H1 (cell line): ENCODE results near the gene TSEN34. TPM values are rescaled to one million over a fixed set of nuclear protein-coding genes. Genes with fewer than 3 reads are reported as not detected.

ENCODE experiments used
- CTCF ChIA-PET: fragments of 300-600 bp; sonication (Branson Sonifier 250); formaldehyde crosslinking; loops from one replicate; lab custom pipeline; 2021; ENCODE audit not compliant: partially characterized antibody; lab: Charles Lee
- POLR2A ChIA-PET: fragments of 300-600 bp; sonication (Branson Sonifier 250); formaldehyde crosslinking; loops from one replicate; lab custom pipeline; 2021; ENCODE audit warnings: inconsistent platforms; ENCODE audit not compliant: partially characterized antibody; lab: Charles Lee
- DNase-seq, 2 experiments: peaks; one replicate each; pipeline versions ENCODE4 v3.0.0 to v3.0.0-alpha.2; 2010 to 2022; ENCODE audit warnings: low spot score in 2 of 2, low read depth in 1 of 2, mixed read lengths in 1 of 2
- FAIRE-seq: peaks from 2 replicates; lab custom pipeline; 2011; peaks lifted over from hg19 to GRCh38; lab: Jason Lieb, UNC
- H2AFZ ChIP-seq: 2 replicates; pipeline ENCODE4 v1.8.1; 2012; ENCODE audit warnings: low read length, inconsistent platforms
- H2AK5ac ChIP-seq: 2 replicates; pipeline ENCODE4 v1.6.1; 2013; ENCODE audit warnings: low read depth, low read length
- H2BK120ac ChIP-seq: replicated peaks from 2 replicates; pipeline ENCODE3; 2013; ENCODE audit warnings: low read depth, low read length, inconsistent platforms
- H2BK12ac ChIP-seq: 2 replicates; pipeline ENCODE4 v1.6.1; 2013; ENCODE audit warnings: low read depth, low read length
- H2BK15ac ChIP-seq: 2 replicates; pipeline ENCODE4 v1.6.1; 2013; ENCODE audit warnings: low read length
- H2BK20ac ChIP-seq: 2 replicates; pipeline ENCODE4 v1.6.1; 2013; ENCODE audit warnings: low read length
- H2BK5ac ChIP-seq: 2 replicates; pipeline ENCODE4 v1.6.1; 2013; ENCODE audit warnings: low read depth, low read length
- H3K14ac ChIP-seq: 2 replicates; pipeline ENCODE4 v1.6.1; 2013; ENCODE audit warnings: inconsistent platforms; ENCODE audit not compliant: insufficient read length
- H3K18ac ChIP-seq: 2 replicates; pipeline ENCODE4 v1.6.1; 2013; ENCODE audit warnings: low read length; ENCODE audit errors: extremely low read depth
- H3K23ac ChIP-seq: 2 replicates; pipeline ENCODE4 v1.6.1; 2013; ENCODE audit warnings: inconsistent platforms; ENCODE audit not compliant: insufficient read length
- H3K23me2 ChIP-seq: 2 replicates; pipeline ENCODE4 v1.6.1; 2013; ENCODE audit warnings: low read depth, low read length
- H3K27ac ChIP-seq: 2 replicates; pipeline ENCODE4 v1.6.1; 2011; ENCODE audit warnings: low read depth, low read length, inconsistent platforms
- H3K27me3 ChIP-seq, 4 experiments: replicated peaks in 1 of 4; 1 replicate in 1 of 4; 2 replicates in 3 of 4; pipeline versions ENCODE4 v1.6.1 to v1.8.1; 2011 to 2013; ENCODE audit warnings: low read length in 3 of 4, mild to moderate bottlenecking in 3 of 4, inconsistent platforms in 2 of 4, mixed read lengths in 2 of 4, moderate library complexity in 1 of 4; ENCODE audit not compliant: control insufficient read depth in 3 of 4, insufficient read depth in 3 of 4; ENCODE audit errors: extremely low read depth in 1 of 4
- H3K36me3 ChIP-seq, 4 experiments: 2 replicates each; pipeline versions ENCODE4 v1.6.1 to v1.8.1; 2011 to 2013; ENCODE audit warnings: mild to moderate bottlenecking in 4 of 4, low read length in 3 of 4, moderate library complexity in 2 of 4, control low read depth in 1 of 4, inconsistent platforms in 1 of 4; ENCODE audit not compliant: insufficient read depth in 4 of 4, control insufficient read depth in 2 of 4
- H3K4ac ChIP-seq: replicated peaks from 2 replicates; pipeline ENCODE3; 2013; ENCODE audit warnings: low read length, low read depth, mixed read lengths, inconsistent platforms; ENCODE audit not compliant: insufficient read length
- H3K4me1 ChIP-seq, 4 experiments: replicated peaks in 1 of 4; 1 replicate in 1 of 4; 2 replicates in 3 of 4; pipeline versions ENCODE4 v1.6.1 to v1.8.1; 2011 to 2013; ENCODE audit warnings: low read length in 3 of 4, inconsistent platforms in 2 of 4, mixed read lengths in 1 of 4; ENCODE audit not compliant: insufficient read depth in 4 of 4, control insufficient read depth in 3 of 4
- H3K4me2 ChIP-seq, 2 experiments: 2 replicates each; pipeline versions ENCODE4 v1.6.1 to v1.8.1; 2011 to 2013; ENCODE audit warnings: low read depth in 2 of 2, low read length in 2 of 2, control low read depth in 1 of 2, inconsistent platforms in 1 of 2, mild to moderate bottlenecking in 1 of 2; ENCODE audit not compliant: insufficient read depth in 1 of 2
- H3K4me3 ChIP-seq, 4 experiments: fragments of 200-600, 300-600 bp in 1 of 4; sonication (generic), shearing (Covaris generic), sonication (Bioruptor Twin) in 1 of 4; 2 replicates each; pipeline versions ENCODE4 v1.5.1 to v1.8.1; 2011 to 2016; ENCODE audit warnings: low read length in 4 of 4, low read depth in 3 of 4, control low read depth in 2 of 4, inconsistent platforms in 2 of 4, mild to moderate bottlenecking in 2 of 4, mixed read lengths in 1 of 4, moderate library complexity in 1 of 4; ENCODE audit not compliant: insufficient read depth in 2 of 4; ENCODE audit errors: extremely low read depth in 1 of 4
- H3K56ac ChIP-seq: replicated peaks from 2 replicates; pipeline ENCODE3; 2013; ENCODE audit warnings: low read depth, mild to moderate bottlenecking, mixed read lengths, low read length, inconsistent platforms; ENCODE audit not compliant: insufficient read length
- H3K79me1 ChIP-seq: 2 replicates; pipeline ENCODE4 v1.6.1; 2013; ENCODE audit warnings: low read depth, low read length, control low read depth
- H3K79me2 ChIP-seq, 2 experiments: 2 replicates each; pipeline versions ENCODE4 v1.6.1 to v1.8.1; 2012 to 2013; ENCODE audit warnings: low read length in 2 of 2, mild to moderate bottlenecking in 2 of 2, inconsistent platforms in 1 of 2; ENCODE audit not compliant: insufficient read depth in 2 of 2, control insufficient read depth in 1 of 2
- H3K9ac ChIP-seq, 4 experiments: replicated peaks in 1 of 4; 1 replicate in 1 of 4; 2 replicates in 3 of 4; pipeline versions ENCODE4 v1.6.1 to v1.8.1; 2011 to 2013; ENCODE audit warnings: low read depth in 3 of 4, low read length in 3 of 4, control low read depth in 2 of 4, mild to moderate bottlenecking in 2 of 4, moderate library complexity in 2 of 4, inconsistent platforms in 1 of 4; ENCODE audit errors: extremely low read depth in 1 of 4
- H3K9me3 ChIP-seq, 2 experiments: 2 replicates each; pipeline versions ENCODE4 v1.6.1 to v1.8.1; 2012 to 2013; ENCODE audit warnings: mild to moderate bottlenecking in 2 of 2, moderate library complexity in 2 of 2, control low read depth in 1 of 2, inconsistent platforms in 1 of 2, low read depth in 1 of 2, low read length in 1 of 2, mixed read lengths in 1 of 2; ENCODE audit not compliant: insufficient read depth in 2 of 2
- H4K20me1 ChIP-seq, 2 experiments: replicated peaks in 1 of 2; 2 replicates each; pipeline versions ENCODE3 to v1.8.1; 2011 to 2013; ENCODE audit warnings: inconsistent platforms in 2 of 2, low read length in 2 of 2, mild to moderate bottlenecking in 1 of 2; ENCODE audit not compliant: insufficient read depth in 2 of 2, control insufficient read depth in 1 of 2
- H4K5ac ChIP-seq: 2 replicates; pipeline ENCODE4 v1.6.1; 2013; ENCODE audit warnings: low read length, low read depth, mixed read lengths, inconsistent platforms; ENCODE audit not compliant: insufficient read length
- H4K8ac ChIP-seq: 2 replicates; pipeline ENCODE4 v1.8.0; 2013; ENCODE audit warnings: mild to moderate bottlenecking, moderate library complexity, low read length, inconsistent platforms; ENCODE audit not compliant: insufficient read depth; ENCODE audit errors: extremely low read depth
- H4K91ac ChIP-seq: replicated peaks from 2 replicates; pipeline ENCODE3; 2013; ENCODE audit warnings: low read length, mixed read lengths, inconsistent platforms; ENCODE audit not compliant: insufficient read length
- CEBPB ChIP-seq: IDR thresholded peaks from 2 replicates; pipeline ENCODE4 v1.6.1; 2012; ENCODE audit warnings: low read depth, low read length
- CHD2 ChIP-seq: IDR thresholded peaks from 2 replicates; pipeline ENCODE4 v1.6.1; 2012; ENCODE audit warnings: low read length, improper control_type of control experiment
- EGR1 ChIP-seq: IDR thresholded peaks from 2 replicates; pipeline ENCODE4 v1.6.1; 2011; ENCODE audit warnings: low read depth, low read length, borderline replicate concordance
- EZH2 ChIP-seq: fragments of 200-600 bp; sonication (generic); IDR thresholded peaks from 2 replicates; pipeline ENCODE4 v1.7.1; 2012; ENCODE audit warnings: low read depth, mild to moderate bottlenecking, moderate library complexity, low read length, inconsistent platforms; ENCODE audit not compliant: severe bottlenecking
- NRF1 ChIP-seq: IDR thresholded peaks from 2 replicates; pipeline ENCODE4 v1.6.1; 2011; ENCODE audit warnings: mild to moderate bottlenecking, low read depth, low read length, improper control_type of control experiment
- POU5F1 ChIP-seq: IDR thresholded peaks from 2 replicates; pipeline ENCODE4 v1.6.1; 2011; ENCODE audit warnings: low read depth, mild to moderate bottlenecking, low read length, moderate library complexity
- RBBP5 ChIP-seq: IDR thresholded peaks from 2 replicates; pipeline ENCODE4 v1.7.1; 2012; ENCODE audit warnings: low read depth, mild to moderate bottlenecking, inconsistent platforms, low read length, moderate library complexity, borderline replicate concordance
- RXRA ChIP-seq: IDR thresholded peaks from 2 replicates; pipeline ENCODE4 v1.6.1; 2011; ENCODE audit warnings: low read depth, mild to moderate bottlenecking, low read length, moderate library complexity; ENCODE audit not compliant: insufficient read depth
- SIN3A ChIP-seq, 2 experiments: IDR thresholded peaks in 1 of 2; conservative IDR thresholded peaks in 1 of 2; 2 replicates each; pipeline ENCODE4 v1.6.1; 2011 to 2012; ENCODE audit warnings: low read length in 2 of 2, improper control_type of control experiment in 1 of 2, low read depth in 1 of 2, mild to moderate bottlenecking in 1 of 2
- SIRT6 ChIP-seq: IDR thresholded peaks from one replicate; pipeline ENCODE4 v1.7.1; 2012; ENCODE audit warnings: low read length, inconsistent platforms
- TBP ChIP-seq: IDR thresholded peaks from 2 replicates; pipeline ENCODE4 v1.6.1; 2011; ENCODE audit warnings: low read depth, low read length, improper control_type of control experiment
- ZNF274 ChIP-seq: IDR thresholded peaks from 2 replicates; pipeline ENCODE4 v1.7.0; 2012; ENCODE audit warnings: low read length, borderline replicate concordance; ENCODE audit errors: extremely low read depth
- WGBS, 2 experiments: shearing (Covaris generic) in 1 of 2; methylation state at CpG; one replicate each; pipeline versions ENCODE4 v1.1.6 to v1.1.7; 2013 to 2015; ENCODE audit warnings: low lambda C conversion rate in 2 of 2, mixed read lengths in 2 of 2, inconsistent platforms in 1 of 2, low coverage in 1 of 2, missing lambda C conversion rate in 1 of 2; ENCODE audit not compliant: insufficient replicate concordance in 2 of 2, insufficient coverage in 1 of 2, insufficient read length in 1 of 2; ENCODE audit errors: extremely low coverage in 1 of 2, missing lambda C conversion rate in 1 of 2; 5-methylcytosine and 5-hydroxymethylcytosine counted together
- polyA plus RNA-seq, 7 experiments: library from polyadenylated mRNA; depleted of rRNA in 3 of 7; stranded (reverse) in 5 of 7; unstranded in 2 of 7; fragments of >200 nt in 5 of 7; fragments of 200-250 nt in 2 of 7; gene quantifications; 1 replicate in 5 of 7; 2 replicates in 1 of 7; 4 replicates in 1 of 7; pipeline versions ENCODE4 v1.2.1 to v1.2.3, GENCODE V29; 2011 to 2013; ENCODE audit warnings: missing spikeins in 2 of 7, mixed read lengths in 2 of 7
- total RNA-seq: library from RNA; stranded (reverse); fragmentation: NEBNext Ultra II Directional; extraction: Animal tissue kit (Norgen Biotek cat#: 25700); gene quantifications from 2 replicates; pipeline ENCODE4 v1.2.1, GENCODE V29; 2021
- TF ChIP-seq, protein P1 (sequence below): IDR thresholded peaks from 2 replicates; pipeline ENCODE4 v1.6.1; 2012; ENCODE audit warnings: low read length, inconsistent platforms

The TSEN34 gene
- total and polyA plus RNA-seq, 2 of the 8 experiments (the other 6 are each of a cell fraction or from before 2014, with no cell fraction given) = 22.5 to 52.3 TPM

DNA sequence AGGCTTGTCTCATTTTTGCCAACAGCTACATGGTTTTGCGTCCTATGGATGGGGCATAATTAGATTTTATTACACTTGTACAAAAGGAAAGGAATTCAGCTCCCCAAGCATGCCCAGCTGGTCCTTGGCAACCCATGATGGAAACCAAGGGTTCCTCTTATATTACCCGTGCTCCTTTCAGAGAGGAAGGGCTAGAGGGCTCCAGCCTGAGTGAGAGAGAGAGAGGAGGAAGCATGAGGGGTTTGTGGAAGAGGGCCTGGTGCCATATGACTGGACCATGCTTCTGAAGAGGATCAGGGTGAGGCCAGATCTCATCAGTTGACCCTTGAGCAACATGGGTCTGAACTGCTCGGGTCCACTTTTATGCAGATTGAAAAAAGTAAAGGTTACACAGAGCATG lies 6.0 kb downstream of the TSEN34 start:
- Histone ChIP-seq H3K23me2 (peaks cover 6% of the 10 kb centered on the region), H3K4me1 (peaks cover under 1 to 8% (median 1%) of the 10 kb centered on the region in 4 experiments; a peak in 4 of 7 replicates), H2AK5ac (no peak overlapping the region), H3K27ac (no peak overlapping the region), H3K4me3 (no peak overlapping the region), H3K56ac (no peak overlapping the region), H3K4ac (no peak overlapping the region), H2AFZ (no peak overlapping the region), H3K9ac (no peak overlapping the region), H2BK20ac (no peak overlapping the region), H4K8ac (no peak overlapping the region), H3K18ac (no peak overlapping the region), H2BK15ac (no peak overlapping the region), H4K5ac (no peak overlapping the region), H3K4me2 (no peak overlapping the region), H2BK120ac (no peak overlapping the region), H3K36me3 (peaks cover 3 to 28% (median 11%) of the 10 kb centered on the region in 4 experiments; a peak in 7 of 8 replicates), H3K14ac (no peak overlapping the region), H3K27me3 (no peaks in the 10 kb centered on the region), H4K91ac (no peak overlapping the region), H3K23ac (no peak overlapping the region), H2BK12ac (no peak overlapping the region), H3K79me1 (peaks cover 4% of the 10 kb centered on the region), H3K79me2 (peaks cover 11 to 23% of the 10 kb centered on the region in 2 experiments), H3K9me3 (no peaks in the 10 kb centered on the region), H2BK5ac (no peak overlapping the region), H4K20me1 (peaks cover 6 to 9% of the 10 kb centered on the region in 2 experiments)
- ChIA-PET POLR2A (interaction anchor here (23.4 to 28.7 kb wide), 2 partner anchors 8 to 10 kb away, joined by 909 read pairs; partner anchors contain the start of genes MBOAT7, RPS9 and TSEN34), CTCF (interaction anchor here (0.6 to 3.2 kb wide), 3 partner anchors 8 to 13 kb away, joined by 3 to 7 read pairs (median 3); partner anchors contain the start of gene MBOAT7)
- DNase-seq = no peak
- 89% methylated on average over 3 of the region's 3 CpGs; no CpG with 5 or more reads in 1 of the 2 experiments for WGBS, 2 experiments
- FAIRE-seq = no peak
- TF ChIP-seq CHD2 (no peak), TBP (no peak), SIRT6 (no peak), SIN3A (conservative IDR thresholded peaks at IDR 0.05 in 1 of 2, IDR thresholded peaks at IDR 0.05 in 1 of 2; ENCODE audit: low read depth in 1 of 2, low read length in 2 of 2) (no peak), CEBPB (no peak), EGR1 (no peak), ZNF274 (no peak), RBBP5 (no peak), NRF1 (no peak), POU5F1 (no peak), RXRA (no peak), EZH2 (no peak)
- TF ChIP-seq, protein P1, sequence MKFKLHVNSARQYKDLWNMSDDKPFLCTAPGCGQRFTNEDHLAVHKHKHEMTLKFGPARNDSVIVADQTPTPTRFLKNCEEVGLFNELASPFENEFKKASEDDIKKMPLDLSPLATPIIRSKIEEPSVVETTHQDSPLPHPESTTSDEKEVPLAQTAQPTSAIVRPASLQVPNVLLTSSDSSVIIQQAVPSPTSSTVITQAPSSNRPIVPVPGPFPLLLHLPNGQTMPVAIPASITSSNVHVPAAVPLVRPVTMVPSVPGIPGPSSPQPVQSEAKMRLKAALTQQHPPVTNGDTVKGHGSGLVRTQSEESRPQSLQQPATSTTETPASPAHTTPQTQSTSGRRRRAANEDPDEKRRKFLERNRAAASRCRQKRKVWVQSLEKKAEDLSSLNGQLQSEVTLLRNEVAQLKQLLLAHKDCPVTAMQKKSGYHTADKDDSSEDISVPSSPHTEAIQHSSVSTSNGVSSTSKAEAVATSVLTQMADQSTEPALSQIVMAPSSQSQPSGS = no peak
